HG02571 (cell line): ENCODE data around the gene TSFM.

Experiments
- ATAC-seq: cut with Tn5 transposase; IDR thresholded peaks from one replicate; pipeline ENCODE4 v1.9.1; 2021; ENCODE audit warnings: mild to moderate bottlenecking, moderate library complexity; ENCODE audit not compliant: unreplicated experiment

Gene TSFM

DNA sequence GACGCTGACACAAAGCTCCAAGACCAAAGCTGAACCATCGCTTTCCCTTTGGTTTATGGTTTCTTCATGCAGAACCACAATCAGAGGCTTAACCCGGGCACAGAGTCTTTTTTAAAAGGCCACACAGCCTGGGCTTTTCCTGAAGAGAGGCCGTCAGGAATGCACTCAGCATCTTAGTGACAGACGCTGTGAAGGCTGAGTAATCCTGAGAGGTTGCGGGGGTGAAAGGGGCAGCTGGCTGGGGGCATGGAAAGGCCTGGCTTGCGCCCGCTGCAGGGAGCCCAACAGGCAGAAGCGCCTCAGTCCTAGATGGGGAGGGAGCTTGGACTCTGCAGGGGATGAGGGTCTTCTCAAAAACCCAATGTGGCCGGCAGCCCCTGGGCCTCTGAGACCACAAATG lies 50.4 kb downstream of the TSFM start:
- ATAC-seq, result no peak

DNA sequence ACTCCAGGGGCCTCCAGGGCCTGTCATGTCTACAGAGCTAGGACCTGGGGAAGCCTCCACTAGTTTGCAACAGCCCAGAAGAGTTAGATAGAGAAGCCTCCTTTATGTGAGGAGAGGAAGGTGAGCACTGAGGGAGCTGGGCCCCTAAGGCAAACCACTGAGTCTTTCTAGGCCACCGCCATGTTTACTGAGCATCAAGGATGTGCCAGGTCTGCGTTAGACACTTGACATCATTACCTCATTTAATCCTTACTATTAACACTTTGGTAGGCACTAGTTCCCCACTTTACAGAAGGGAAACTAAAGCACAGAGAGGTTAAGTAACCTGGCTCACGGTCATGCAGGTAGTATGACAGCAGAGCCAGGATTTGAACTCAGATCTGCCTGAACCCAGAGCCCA lies 51.1 kb downstream of the TSFM start:
- ATAC-seq, result no peak

DNA sequence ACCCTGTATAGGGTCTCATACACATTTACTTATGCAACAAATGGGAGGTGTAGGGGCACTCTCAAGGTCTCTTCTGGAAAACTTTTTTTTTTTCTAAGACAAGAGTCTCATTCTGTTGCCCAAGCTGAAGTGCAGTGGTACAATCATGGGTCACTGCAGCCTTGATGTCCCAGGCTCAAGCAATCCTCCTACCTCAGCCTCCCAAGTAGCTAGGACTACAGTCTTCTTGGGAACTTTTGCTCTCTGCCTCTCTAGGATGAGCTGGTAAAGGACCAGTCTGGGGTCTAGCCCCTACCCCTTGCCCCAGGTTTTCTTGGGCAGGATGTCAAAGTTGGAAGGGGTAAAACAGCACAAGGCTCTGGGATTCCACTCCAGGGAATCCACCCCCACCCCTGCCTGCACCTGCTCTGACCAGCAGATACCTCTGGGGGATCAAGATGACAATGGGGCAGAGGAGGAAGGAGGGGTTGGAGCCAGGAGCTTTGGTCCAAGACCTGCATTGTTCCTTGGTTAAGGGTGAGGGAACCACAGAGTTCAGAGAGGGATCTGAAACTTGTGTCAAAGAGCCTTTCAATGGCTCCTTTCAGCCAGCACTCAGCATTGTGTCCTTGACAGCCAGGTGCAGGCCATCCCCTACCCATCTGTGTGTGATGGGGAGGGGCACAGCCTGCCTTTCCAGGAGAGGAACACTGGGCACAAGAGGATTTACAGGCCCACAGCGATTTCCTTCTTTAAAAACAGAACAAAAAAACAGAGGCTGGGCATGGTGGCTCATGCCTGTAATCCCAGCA lies 51.7 kb downstream of the TSFM start:
- no peak for ATAC-seq

DNA sequence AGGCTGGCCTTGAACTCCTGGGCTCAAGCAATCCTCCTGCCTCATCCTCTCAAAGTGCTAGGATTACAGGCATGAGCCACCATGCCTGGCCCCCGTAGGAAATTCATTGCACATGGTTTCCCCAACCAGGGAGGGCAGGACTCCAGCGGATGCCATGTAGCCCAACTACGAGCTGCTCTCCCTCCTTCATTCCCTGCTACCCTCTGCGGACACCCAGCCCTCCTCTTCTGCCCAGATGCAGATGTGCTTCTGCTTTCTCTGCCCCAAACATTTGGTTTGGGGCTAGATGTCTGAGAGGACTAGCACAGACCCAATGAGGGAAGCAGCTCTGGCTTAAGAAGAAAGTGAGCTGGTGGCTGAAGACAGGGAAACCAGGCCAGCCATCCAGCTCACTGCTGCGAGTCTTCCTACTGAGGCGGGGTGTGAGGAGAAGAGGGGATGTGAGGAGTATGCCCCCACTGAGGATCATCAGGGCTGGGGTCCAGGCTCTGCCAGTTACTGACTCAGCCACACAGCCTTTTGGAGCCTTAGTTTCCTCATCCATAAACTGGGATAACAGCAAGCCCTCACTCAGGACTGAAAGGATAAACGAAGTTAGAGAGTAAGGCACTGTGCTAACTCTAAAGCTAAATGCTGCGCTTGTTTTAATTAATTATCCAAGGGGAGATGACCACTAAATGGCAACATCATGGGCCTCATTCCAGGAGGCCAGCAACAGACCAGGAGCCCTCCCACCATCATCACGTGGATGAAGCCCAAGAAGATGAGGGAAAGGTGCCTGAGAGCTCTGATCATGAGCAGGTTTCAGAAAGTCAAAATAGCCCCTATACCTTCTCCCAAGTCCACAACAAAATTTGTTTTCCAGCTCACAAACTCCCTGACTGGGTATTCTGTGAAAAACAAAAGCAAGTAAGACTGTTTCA lies 53.0 kb downstream of the TSFM start:
- ATAC-seq, result no peak

DNA sequence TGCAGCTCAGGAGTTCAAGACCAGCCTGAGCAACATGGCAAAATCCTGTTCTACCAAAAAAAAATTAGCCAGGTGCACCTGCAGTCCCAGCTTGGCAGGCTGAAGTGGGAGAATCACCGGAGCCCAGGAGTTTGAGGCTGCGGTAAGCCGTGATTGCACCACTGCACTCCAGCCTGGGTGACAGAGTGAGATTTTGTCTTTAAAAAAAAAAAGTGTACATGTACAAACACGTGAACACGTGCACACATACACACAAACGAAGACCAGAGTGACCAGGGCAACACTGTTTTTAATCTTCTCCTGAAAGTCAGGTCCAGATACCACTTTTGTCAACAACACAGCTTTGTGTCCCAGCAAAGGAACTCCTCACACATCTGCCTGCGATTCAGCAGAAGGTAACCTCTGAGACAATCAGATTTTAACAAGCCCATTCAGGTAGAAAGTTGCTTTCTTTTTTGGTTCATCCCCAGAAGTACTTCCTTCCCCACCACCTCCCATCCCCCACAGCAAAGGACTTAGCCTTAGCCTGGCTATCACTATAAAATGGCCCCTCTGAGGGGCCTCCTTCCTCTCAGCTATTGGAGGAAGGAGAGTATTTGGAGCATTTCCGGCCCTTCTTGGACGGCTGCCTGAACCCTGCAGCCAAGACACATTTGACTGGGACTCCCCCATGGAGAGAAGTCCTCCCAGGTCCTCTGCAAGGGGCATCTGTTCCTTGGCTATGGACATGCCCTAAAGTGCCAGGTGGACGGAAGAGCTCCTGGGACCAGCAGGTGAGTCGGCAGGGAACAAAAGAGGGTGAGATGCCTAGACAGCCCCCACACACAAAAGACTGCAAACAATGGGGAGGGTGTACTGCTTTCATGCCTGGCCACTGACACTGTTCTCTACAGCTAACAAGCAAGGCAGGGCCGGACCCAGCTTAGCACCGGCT lies 54.1 kb downstream of the TSFM start:
- ATAC-seq, result peak; percentile 41

DNA sequence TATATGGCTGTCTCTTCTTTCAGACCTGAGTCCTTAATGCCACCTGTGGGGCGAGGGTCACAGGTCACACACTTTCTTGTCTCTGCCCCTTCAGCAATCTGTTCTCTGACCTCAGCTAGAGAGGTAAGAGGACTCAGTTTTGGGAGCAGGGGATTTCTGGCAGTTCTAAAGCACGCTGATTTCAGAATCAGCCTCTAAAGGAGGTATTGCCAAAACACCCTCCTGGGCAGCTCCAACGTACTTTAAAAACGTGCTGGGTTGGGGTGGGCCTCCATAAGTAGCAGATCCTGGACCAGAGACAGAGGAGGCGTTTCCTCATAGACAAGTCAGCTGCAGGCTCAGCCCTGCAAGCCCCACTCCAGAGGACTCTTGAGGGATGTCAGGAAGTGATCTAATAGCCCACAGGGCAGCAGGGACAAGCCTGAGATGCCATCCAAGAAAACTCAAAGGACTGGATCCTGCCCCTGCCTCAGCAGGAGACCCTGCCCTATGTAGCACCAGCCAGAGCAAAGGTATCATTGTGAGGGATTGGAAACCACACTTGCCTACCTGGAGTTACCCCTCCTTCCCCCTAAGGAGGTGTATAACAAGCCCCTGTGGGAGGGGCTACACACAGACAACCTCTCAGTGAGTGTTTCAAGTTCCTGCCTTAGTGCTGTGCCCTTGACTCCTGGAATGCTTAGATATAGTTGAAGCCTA lies 55.4 kb downstream of the TSFM start:
- ATAC-seq, result no peak

DNA sequence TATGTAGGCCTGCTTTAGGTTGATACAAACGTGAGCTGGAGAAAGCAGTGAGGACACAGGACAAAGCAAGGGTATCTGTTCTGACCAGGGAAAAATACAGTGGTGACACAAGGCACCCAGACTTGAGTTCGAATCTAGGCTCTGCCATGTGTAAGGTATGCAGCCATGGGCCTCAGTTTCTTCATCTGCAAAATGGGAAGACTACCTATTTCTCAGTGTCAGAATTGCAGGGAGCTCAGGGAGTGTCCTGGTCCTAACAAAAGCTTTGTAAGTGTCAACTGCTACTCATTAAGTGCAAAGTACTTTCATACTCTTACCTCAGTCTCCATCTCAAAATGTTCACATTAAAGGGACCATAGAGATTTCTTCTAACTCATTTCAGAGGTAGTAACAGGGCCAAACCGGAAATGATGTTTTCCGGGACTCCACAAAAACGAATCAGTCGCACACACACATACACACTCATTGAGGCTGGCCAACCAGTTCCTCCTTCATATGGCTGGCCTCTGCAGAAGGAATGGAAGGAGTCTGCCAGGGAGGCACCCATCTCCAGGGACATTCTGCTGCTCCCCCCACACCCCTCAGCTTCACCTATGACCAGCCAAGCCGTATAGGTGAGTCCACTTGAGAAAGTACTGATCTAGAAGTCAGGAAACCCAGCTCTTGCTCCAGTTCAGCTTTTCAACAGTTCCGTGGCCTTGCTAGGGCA lies 56.2 kb downstream of the TSFM start:
- ATAC-seq, result no peak

DNA sequence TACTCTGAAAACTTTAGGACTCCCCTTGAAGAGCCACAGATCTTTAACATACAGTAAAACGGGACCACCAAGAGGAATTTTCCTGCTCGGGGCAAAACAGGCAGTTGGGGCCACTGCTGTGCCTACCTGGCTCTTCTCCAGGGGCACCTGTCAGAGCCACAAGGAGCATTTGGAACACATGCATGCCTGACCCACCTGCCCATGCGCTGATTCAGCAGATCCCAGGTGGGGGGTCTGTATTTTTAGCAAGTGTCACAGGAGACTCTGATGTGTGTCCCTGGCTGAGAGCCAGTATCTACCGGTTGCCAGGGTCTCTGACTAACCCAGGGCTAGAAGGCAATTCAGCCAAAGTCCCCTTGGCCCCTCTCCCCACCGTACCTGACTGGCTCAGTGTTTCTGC lies 57.4 kb downstream of the TSFM start:
- no peak for ATAC-seq

DNA sequence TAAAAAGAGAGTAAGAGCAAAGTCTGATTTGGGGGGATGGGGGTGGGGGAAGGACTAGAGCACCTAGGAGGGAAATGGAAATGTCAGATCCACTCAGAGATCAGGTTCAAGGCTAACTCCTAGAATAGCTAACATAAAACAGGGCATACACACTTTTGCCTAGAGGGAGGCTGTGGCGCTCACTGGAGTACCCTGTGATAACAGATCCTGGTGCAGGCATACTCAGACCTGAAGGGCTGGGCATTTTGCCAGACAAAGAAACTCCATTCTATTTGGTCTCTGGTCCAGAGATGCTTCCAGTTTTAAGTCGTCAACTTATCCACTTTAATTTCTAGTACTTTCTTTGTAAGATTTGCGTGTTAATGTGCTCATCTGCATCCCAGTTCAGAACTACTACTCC lies 58.1 kb downstream of the TSFM start:
- no peak for ATAC-seq

DNA sequence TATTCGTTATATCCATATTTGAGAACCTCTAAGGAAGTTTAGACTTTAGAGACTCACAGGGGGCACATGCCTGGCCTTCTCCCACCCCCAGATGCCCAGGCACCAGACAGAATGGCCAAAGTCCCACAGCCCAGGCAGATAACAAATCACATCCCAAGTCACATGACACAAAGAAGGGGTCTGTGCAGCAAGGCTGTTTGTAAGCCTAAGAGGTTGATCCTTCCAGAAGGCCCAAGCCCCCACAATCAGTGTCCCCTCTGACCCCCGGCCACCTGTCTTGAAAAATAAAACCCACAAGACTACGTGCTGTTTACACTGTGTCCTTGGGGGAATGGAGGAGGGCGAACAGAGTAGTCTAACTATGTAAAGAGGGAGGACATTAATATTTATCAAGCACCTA lies 58.9 kb downstream of the TSFM start:
- ATAC-seq, result no peak

DNA sequence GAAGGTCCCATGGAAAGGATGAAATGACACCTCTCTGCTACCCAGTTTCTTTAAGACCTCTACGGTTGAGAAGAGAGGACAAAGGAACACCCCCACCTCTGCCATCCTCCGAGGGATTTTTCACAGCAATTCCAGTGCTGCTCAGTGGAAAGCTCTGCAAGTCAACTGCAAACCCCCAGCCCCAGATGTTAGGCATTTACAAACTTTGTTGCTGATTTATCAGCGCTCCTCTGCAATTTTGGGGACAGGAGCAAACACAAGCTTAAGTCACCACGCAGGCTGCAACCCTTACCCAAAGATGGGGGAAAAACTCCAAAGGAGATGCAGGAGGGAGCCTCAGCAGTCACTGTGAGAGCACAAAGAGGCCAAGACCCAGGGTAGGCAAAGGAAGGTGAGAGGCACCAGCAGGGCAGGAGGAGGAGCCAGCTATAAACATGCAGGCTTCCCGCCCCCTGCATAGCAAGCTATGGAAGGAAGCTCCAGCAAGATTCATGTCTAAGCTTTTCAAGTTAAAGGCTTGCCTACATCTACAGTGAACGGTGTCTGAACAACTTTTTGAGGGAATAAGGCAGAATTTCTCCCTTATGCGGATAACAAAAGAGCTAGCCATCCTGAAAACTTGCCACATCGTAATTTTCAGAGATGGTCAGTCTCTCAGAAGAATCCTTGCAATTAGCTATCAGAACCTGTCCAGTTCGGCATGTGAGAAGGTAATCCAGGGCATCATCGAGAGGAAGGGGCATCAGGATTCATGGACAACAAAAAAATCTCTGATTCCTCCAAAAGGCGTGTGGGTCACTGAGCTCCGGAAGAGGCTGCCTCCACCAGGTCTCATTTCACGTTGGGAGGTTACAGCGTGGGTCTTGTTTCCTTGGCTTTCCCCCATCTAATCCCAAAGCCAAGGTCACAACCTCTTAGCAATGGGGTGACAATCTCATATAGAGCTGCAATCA lies 60.0 kb downstream of the TSFM start:
- no peak for ATAC-seq

DNA sequence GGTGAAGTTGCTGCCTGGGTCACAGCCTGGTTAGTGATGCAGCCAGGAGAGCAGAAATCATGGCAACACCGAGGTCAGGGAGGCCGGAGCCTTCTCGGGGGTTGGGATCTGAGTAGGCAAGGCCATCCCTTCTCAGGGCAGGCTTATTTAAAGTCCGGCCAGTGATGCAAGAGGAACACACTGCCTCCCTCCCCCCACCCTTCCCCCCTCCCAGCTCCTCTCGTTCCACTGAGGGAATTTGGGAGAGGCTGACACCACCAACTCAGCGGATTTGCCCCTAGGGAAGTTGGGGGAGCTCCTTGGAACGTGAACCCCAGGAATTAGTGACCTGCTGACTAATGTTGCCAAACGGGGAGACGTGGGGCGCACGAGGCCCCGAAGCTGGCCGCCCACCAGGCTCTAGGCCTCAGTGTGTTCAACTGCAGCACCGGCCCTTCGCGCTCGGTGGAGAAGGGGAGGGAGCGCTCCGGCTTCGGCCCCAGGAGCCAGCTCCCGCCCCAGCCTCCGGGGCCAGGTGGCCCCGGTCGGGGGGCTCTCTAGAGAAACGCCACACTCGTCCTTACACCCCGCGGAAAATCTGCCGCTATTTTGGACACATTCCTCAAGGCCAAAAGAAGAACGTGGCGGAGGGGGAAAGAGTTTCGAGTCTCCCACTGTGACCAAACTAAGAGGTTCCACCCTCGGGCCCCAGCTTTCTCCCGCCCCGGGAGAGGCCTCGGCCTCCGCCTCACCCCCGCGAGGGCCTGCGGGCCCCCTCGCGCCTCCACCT lies 62.3 kb downstream of the TSFM start:
- ATAC-seq, result no peak

DNA sequence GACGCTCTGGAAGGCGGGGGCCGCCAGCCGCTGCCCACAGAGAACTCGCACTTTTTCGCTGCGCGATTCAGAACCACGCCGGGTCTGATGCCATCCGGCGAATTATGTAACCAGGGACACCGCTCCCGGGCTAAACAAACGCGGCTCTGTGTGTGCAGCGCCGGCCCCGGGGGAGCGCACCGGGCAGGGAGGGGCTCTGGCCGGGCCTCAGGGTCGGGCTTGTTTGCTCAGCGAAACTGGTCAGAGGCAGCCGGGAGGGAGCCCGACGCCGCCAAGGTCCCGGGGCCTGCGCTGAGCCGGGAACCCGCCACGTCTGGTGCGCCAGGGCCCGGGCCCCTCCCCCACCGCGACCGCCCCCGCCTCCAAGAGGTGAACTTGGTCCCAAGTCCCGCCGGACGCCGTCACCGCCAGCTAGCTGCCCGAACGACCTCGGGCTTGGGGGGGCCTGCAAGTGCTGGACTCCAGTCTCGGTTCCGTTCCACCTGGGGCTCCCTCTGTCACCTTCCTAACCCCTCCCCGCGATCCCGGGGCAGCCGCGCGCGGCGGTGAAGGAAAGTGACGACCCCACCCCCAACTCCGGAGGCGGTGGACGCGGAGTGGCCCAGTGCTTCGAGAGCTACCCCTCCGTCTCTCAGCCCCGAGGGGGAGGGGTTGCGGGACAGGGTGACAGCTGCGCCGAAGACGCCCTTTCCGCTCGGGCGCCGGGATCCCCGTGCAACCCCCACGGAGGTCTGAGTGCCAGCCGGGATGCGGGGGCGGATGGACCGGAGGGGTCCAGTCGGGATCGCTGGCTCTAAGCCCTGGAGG lies 63.1 kb downstream of the TSFM start:
- ATAC-seq, result peak; percentile 29

DNA sequence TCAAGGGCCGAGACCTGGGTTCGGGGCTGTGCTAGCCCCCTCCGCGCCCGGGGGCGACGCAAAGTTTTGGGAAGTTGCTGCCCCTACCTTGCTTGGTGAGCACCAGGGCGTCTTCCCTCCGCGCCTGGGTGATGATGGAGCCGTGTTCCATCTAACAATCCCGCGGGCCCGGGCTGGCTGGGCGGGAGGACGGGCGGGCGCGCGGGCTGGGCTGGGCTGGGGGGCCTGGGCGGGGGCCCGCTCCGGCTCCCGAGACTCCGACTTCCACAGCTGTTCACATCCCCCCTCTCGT lies 63.6 kb downstream of the TSFM start:
- peak; percentile 3 for ATAC-seq

DNA sequence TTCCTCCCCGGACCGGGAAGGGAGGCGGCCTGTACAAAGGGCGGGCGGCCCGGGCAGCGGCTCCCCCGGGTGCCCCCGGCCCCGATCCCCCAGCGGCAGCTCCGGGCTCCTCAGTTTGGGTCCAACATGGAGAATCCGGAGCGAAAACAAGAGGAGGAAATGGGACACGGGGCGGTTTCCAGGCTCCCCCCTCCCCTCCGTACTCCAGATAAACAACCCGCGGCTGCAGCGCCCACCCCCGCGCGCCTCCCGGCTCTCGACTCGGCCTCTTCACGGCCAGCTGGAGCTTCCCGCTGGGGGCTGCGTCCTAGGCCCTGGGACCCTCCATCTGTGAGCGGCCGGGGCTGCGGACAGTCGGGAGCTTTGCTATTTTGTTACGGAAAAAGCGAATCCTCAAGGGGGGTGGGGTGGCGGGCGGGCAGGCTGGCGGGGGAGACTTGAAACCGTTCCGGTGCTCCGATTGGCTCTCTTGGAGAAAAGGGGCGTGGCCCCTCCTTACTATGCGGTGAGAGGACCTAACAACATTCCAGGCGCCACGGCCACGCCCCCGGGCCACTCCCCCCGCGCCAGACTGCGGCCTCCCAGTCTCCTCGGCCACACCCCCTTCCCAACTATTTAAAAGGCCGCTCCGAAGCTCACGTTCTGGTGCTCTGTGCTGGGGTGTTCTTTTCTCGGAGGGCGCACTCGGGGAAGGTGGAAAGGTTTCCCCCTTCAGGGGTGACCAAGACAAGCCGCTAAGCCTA lies 64.2 kb downstream of the TSFM start, which contains the start of gene CTDSP2:
TSS of gene CTDSP2 (minus strand) at position 153 of the 743 bp plus-strand sequence. CDS start 294 bp downstream, outside the sequence.
- peak; percentile 45 for ATAC-seq
